Fibroblast of lung (primary cell): ENCODE data around the gene TFCP2. TPM values are rescaled to one million over a fixed set of nuclear protein-coding genes. Genes with fewer than 3 reads are reported as not detected.

ENCODE experiments used
- polyA plus RNA-seq, 2 donors: library from polyadenylated mRNA; depleted of rRNA in 1 of 2; stranded (reverse) in 1 of 2; unstranded in 1 of 2; fragments of >200 nt; gene quantifications; 2 replicates each; pipeline ENCODE4 v1.2.1, GENCODE V29; 2011 to 2012; ENCODE audit warnings: missing spikeins in 1 of 2
- total RNA-seq: library from RNA; depleted of rRNA; stranded (reverse); fragments of >200 nt; gene quantifications from 2 replicates; pipeline ENCODE4 v1.2.1, GENCODE V29; 2014

Gene TFCP2
- total and polyA plus RNA-seq, 2 donors (not counting 1 experiment from before 2014, with no cell fraction given), result 9.4 to 23.0 TPM

Other genes with a start within 250 kb of the TFCP2 start
- not detected in 2 replicates for gene HIGD1C, start 220.6 kb downstream of the TFCP2 start, total RNA-seq
- gene HIGD1C, start 220.6 kb downstream of the TFCP2 start, polyA plus RNA-seq, result not detected in 2 replicates
- 57.5 and 75.0 TPM in 2 replicates for gene SLC11A2, start 146.8 kb downstream of the TFCP2 start, total RNA-seq
- 38.6 and 39.3 TPM in 2 replicates for gene SLC11A2, start 146.8 kb downstream of the TFCP2 start, polyA plus RNA-seq
- 59.9 and 61.4 TPM in 2 replicates for gene LETMD1, start 124.8 kb downstream of the TFCP2 start, total RNA-seq
- 38.1 and 45.9 TPM in 2 replicates for gene LETMD1, start 124.8 kb downstream of the TFCP2 start, polyA plus RNA-seq
- 15.7 and 19.8 TPM in 2 replicates for gene CSRNP2, start 89.5 kb downstream of the TFCP2 start, total RNA-seq
- gene CSRNP2, start 89.5 kb downstream of the TFCP2 start, polyA plus RNA-seq, result 16.5 and 21.4 TPM in 2 replicates
- 3.3 and 4.8 TPM in 2 replicates for gene POU6F1, start 44.9 kb upstream of the TFCP2 start, total RNA-seq
- 3.3 and 3.5 TPM in 2 replicates for gene POU6F1, start 44.9 kb upstream of the TFCP2 start, polyA plus RNA-seq
- 59.6 TPM in 2 replicates for gene DAZAP2, start 65.7 kb upstream of the TFCP2 start, total RNA-seq
- gene DAZAP2, start 65.7 kb upstream of the TFCP2 start, polyA plus RNA-seq, result 303 and 344 TPM in 2 replicates
- gene SMAGP, start 97.3 kb upstream of the TFCP2 start, total RNA-seq, result 5.1 and 11.6 TPM in 2 replicates
- 20.5 and 43.7 TPM in 2 replicates for gene SMAGP, start 97.3 kb upstream of the TFCP2 start, polyA plus RNA-seq
- gene BIN2, start 151.0 kb upstream of the TFCP2 start, total RNA-seq, result not detected in 2 replicates
- not detected in 2 replicates for gene BIN2, start 151.0 kb upstream of the TFCP2 start, polyA plus RNA-seq
- not detected in 2 replicates for gene CELA1, start 173.5 kb upstream of the TFCP2 start, total RNA-seq
- gene CELA1, start 173.5 kb upstream of the TFCP2 start, polyA plus RNA-seq, result not detected in 2 replicates
- 25.9 and 115 TPM in 2 replicates for gene GALNT6, start 218.3 kb upstream of the TFCP2 start, total RNA-seq
- gene GALNT6, start 218.3 kb upstream of the TFCP2 start, polyA plus RNA-seq, result 25.2 and 74.2 TPM in 2 replicates